K562 treated with DMSO at 1 percent for 12 hours (cell line): ENCODE data around the gene SYT12. TPM values are rescaled to one million over a fixed set of nuclear protein-coding genes. Genes with fewer than 3 reads are reported as not detected.

ENCODE experiments used
- total RNA-seq: library from RNA; unstranded; fragments of 300-600 nt; gene quantifications from 2 replicates; pipeline ENCODE4 v1.2.3, GENCODE V29; 2022; ENCODE audit not compliant: insufficient read depth

SYT12 gene
- total RNA-seq: 0.16 and 0.55 TPM in 2 replicates

GRCh38 chr11:67022961-67023956, at the start of gene SYT12:
Gene SYT12 (plus strand): TSS chr11:67023134. CDS start chr11:67030145, 7,011 bp downstream.

GRCh38 chr11:66974724-66975404, 48.1 kb upstream of the SYT12 start, which contains the start of gene C11orf86:
Gene C11orf86 (plus strand): TSS chr11:66975304. CDS start chr11:66975363, 59 bp downstream.

GRCh38 chr11:67056267-67057204, 33.6 kb downstream of the SYT12 start, which contains the start of gene RHOD:
Gene RHOD (plus strand): TSS chr11:67056847. CDS start chr11:67056903, 56 bp downstream.

Other genes starting within 250 kb of the SYT12 start
- gene RCE1, start 179.7 kb upstream of the SYT12 start, total RNA-seq: 46.6 and 47.2 TPM in 2 replicates
- 20.2 and 21.7 TPM in 2 replicates for gene LRFN4, start 166.1 kb upstream of the SYT12 start, total RNA-seq
- gene PC, start 64.8 kb upstream of the SYT12 start, total RNA-seq: 11.0 and 17.8 TPM in 2 replicates
- gene C11orf86, start 47.8 kb upstream of the SYT12 start, total RNA-seq: not detected in 2 replicates
- not detected in 2 replicates for gene RHOD, start 33.7 kb downstream of the SYT12 start, total RNA-seq
- gene KDM2A, start 96.1 kb downstream of the SYT12 start, total RNA-seq: 11.7 and 35.1 TPM in 2 replicates
- 127 and 167 TPM in 2 replicates for gene GRK2, start 243.3 kb downstream of the SYT12 start, total RNA-seq